Kidney (tissue), 14 donors: ENCODE results near the gene SOCS6. TPM values are rescaled to one million over a fixed set of nuclear protein-coding genes. Genes with fewer than 3 reads are reported as not detected.
A peak's percentile ranks its signal among the peaks of the same experiment; 100 is the strongest.

Experiments
- DNase-seq, 5 donors: peaks; one replicate each; pipeline ENCODE4 v3.0.0-alpha.2; 2013 to 2020
- FAIRE-seq: peaks from 2 replicates; lab custom pipeline; 2012; peaks lifted over from hg19 to GRCh38; lab: Jason Lieb, UNC
- H3K27ac ChIP-seq, 2 donors: one replicate each; pipeline ENCODE4 v1.7.0; 2013; ENCODE audit warnings: low read depth in 2 of 2, low read length in 2 of 2, inconsistent platforms in 1 of 2
- H3K27me3 ChIP-seq: one replicate; pipeline ENCODE4 v1.7.1; 2013; ENCODE audit warnings: low read length, inconsistent platforms; ENCODE audit not compliant: control insufficient read depth, insufficient read depth
- H3K36me3 ChIP-seq, 3 donors: one replicate each; pipeline versions ENCODE4 v1.7.0 to v1.7.1; 2013; ENCODE audit warnings: low read length in 3 of 3, control low read depth in 1 of 3, inconsistent platforms in 1 of 3; ENCODE audit not compliant: insufficient read depth in 3 of 3, control insufficient read depth in 2 of 3
- H3K4me1 ChIP-seq, 3 donors: one replicate each; pipeline versions ENCODE4 v1.7.0 to v1.7.1; 2013; ENCODE audit warnings: low read length in 3 of 3, inconsistent platforms in 1 of 3, low read depth in 1 of 3; ENCODE audit not compliant: control insufficient read depth in 2 of 3, insufficient read depth in 2 of 3
- H3K4me3 ChIP-seq, 3 donors: one replicate each; pipeline versions ENCODE4 v1.7.0 to v1.8.1; 2013; ENCODE audit warnings: low read length in 3 of 3, control low read depth in 1 of 3, inconsistent platforms in 1 of 3
- H3K9ac ChIP-seq, 3 donors: one replicate each; pipeline versions ENCODE4 v1.7.0 to v1.7.1; 2013; ENCODE audit warnings: low read length in 3 of 3, control low read depth in 1 of 3, inconsistent platforms in 1 of 3
- H3K9me3 ChIP-seq, 3 donors: one replicate each; pipeline versions ENCODE4 v1.7.0 to v1.7.1; 2013; ENCODE audit warnings: low read length in 3 of 3, control low read depth in 1 of 3, inconsistent platforms in 1 of 3; ENCODE audit not compliant: control insufficient read depth in 2 of 3, insufficient read depth in 1 of 3
- CTCF ChIP-seq: IDR thresholded peaks from 3 replicates; pipeline ENCODE4 v1.5.1; 2012; ENCODE audit warnings: mild to moderate bottlenecking, moderate library complexity, borderline replicate concordance; ENCODE audit not compliant: insufficient read depth; ENCODE audit errors: extremely low read depth
- intact Hi-C: fragments of 100-400 bp; cut with DNase I; formaldehyde crosslinking; loops from one replicate; pipeline ENCODE4 v1.11.1; 2022
- polyA plus RNA-seq: library from polyadenylated mRNA; stranded (reverse); fragments of 350-450 nt; fragmentation: Illumina TruSeq; extraction: RNeasy Lipid Tissue Mini Kit (QIAGEN cat#74804); gene quantifications from one replicate; pipeline ENCODE4 v1.2.3, GENCODE V29; 2014; ENCODE audit warnings: low read depth, low replicate concordance; ENCODE audit not compliant: insufficient read depth
- total RNA-seq: library from RNA; stranded (reverse); fragmentation: NEBNext Ultra II Directional; extraction: Animal tissue kit (Norgen Biotek cat#: 25700); gene quantifications from one replicate; pipeline ENCODE4 v1.2.1, GENCODE V29; 2021
- donor health status: control.
- donor health status: control.
- donor health status: control.
- donor health status: control.
- donor health status: control.
- donor health status: DM: yes; HTN: yes; CAD: no.
- donor health status: Normal renal cell carcinoma (clear cell type).

Gene SOCS6
- total and polyA plus RNA-seq, 2 donors from 2014 or later, result 5.1 to 18.7 TPM

GRCh38 chr18:70329071-70329470, 40.2 kb downstream of the SOCS6 start:
- Histone ChIP-seq H3K36me3 (peaks cover 0 to 9% (median 9%) of the 10 kb centered on the region in 3 donors), H3K9me3 (no peaks in the 10 kb centered on the region), H3K9ac (no peak overlapping the region), H3K27ac (no peak overlapping the region), H3K4me1 (no peaks in the 10 kb centered on the region), H3K27me3 (no peaks in the 10 kb centered on the region), H3K4me3 (no peak overlapping the region)
- TF ChIP-seq CTCF, result no peak
- DNase-seq (no peak), FAIRE-seq (no peak)
- intact Hi-C loops, result no loop called here

DNA sequence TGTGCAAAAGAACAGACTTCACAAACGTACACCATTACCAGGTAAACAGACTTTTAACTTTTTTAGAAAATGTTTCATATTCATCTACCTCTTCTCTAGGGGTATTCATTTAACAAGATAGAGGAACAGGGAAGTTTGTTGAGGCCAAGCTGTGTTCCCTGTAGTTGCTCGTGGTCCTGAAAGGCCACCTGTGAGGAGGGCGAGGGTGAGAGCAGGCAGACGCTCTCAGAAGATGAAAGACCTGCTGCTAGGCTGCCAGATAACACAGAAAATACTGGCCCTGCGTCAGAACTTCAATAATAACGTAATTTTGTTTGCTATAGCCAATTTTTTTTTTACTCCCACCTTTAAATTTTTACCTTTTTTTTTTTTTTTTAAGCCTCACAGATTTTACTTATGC, 42.0 kb downstream of the SOCS6 start:
- no peaks in the 10 kb centered on the region for H3K27me3 ChIP-seq
- H3K36me3 ChIP-seq, result peaks cover 0 to 1% (median 1%) of the 10 kb centered on the region in 3 donors
- H3K4me3 ChIP-seq, result no peak overlapping the region
- peaks cover 0 to 8% (median 0%) of the 10 kb centered on the region in 3 donors for H3K9me3 ChIP-seq
- H3K4me1 ChIP-seq, result no peaks in the 10 kb centered on the region
- intact Hi-C loops, result no loop called here
- no peak for TF ChIP-seq CTCF
- H3K27ac ChIP-seq, result no peak overlapping the region
- DNase-seq, result no peak
- no peak for FAIRE-seq
- no peak overlapping the region for H3K9ac ChIP-seq

DNA sequence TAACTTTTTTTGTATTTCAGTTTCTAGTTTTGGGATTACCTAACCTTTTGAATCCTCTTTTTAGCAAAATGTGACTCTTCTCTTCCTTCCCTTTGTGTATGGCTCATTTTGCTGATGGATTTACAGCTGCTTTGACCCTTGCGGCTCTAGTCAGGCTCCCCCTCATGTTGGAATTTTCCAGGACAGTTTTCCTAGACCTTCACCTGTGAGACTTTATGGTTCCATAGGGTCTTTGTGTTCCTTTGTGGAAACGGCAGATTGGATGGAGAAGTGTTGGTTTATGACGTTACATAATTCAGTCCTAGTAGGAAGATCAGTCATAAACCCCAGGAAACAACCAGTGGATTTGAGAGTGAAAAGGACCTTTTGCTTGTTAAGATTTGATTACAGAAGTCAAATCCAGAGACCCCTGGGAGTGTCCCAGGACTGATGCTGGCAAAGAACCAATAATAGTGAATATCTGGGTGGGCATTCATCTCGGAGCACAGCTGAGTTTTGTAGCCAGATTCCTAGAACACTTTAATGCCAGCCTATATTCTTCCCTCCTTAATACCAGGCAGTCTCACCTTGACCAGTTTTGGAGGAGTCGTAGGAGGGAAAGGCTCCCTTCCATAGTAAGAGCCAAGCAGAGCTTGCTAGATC, 42.7 kb downstream of the SOCS6 start:
- H3K4me3 ChIP-seq, result no peak overlapping the region
- intact Hi-C loops, result no loop called here
- no peak for TF ChIP-seq CTCF
- peaks cover 0 to 8% (median 0%) of the 10 kb centered on the region in 3 donors for H3K9me3 ChIP-seq
- no peaks in the 10 kb centered on the region for H3K4me1 ChIP-seq
- H3K9ac ChIP-seq, result no peak overlapping the region
- H3K27ac ChIP-seq, result no peak overlapping the region
- no peaks in the 10 kb centered on the region for H3K27me3 ChIP-seq
- FAIRE-seq (no peak), DNase-seq (peak in 2 of 5 donors; percentile 33 to 34)
- H3K36me3 ChIP-seq, result no peaks in the 10 kb centered on the region
